ENCODE results near the gene CLPTM1.

- TF ChIP-seq RCOR1 (IDR thresholded peaks at IDR 0.05; ENCODE audit: low read length) (no peak), CTCF (IDR thresholded peaks at IDR 0.05) (no peak), REST (IDR thresholded peaks at IDR 0.05; ENCODE audit: low read depth, low read length) (no peak), RAD21 (IDR thresholded peaks at IDR 0.05; ENCODE audit: low read length) (no peak), NFIC (IDR thresholded peaks at IDR 0.05; ENCODE audit: borderline replicate concordance) (no peak), FOXM1 (IDR thresholded peaks at IDR 0.05; ENCODE audit: low read depth) (no peak), USF1 (IDR thresholded peaks at IDR 0.05; ENCODE audit: borderline replicate concordance, low read depth) (no peak), EP300 (IDR thresholded peaks at IDR 0.05; ENCODE audit: borderline replicate concordance in 1 of 2, low read depth in 1 of 2, low read length in 1 of 2) (no peak), EZH2phosphoT487 (IDR thresholded peaks at IDR 0.05; ENCODE audit: borderline replicate concordance, low read depth) (no peak), SIN3A (IDR thresholded peaks at IDR 0.05; ENCODE audit: borderline replicate concordance, low read depth, low read length) (no peak)
Observed at GRCh38 chr19:45021971-45022370, 66.8 kb downstream of the CLPTM1 start.

Measured in SK-N-SH (cell line).